NCI-H2029 (cell line): ENCODE data around the gene BAMBI.
"Not testable (repeated sequence)": the region's sequence is repeated elsewhere in the genome, so short reads cannot be mapped to it uniquely, and the experiment has no call there.

ENCODE experiments used
- DNase-seq: peaks from one replicate; lab custom pipeline; 2025; lab: John Stamatoyannopoulos, UW

Gene BAMBI

GRCh38 chr10:28676968-28677887 is at the start of gene BAMBI:
Gene BAMBI, plus strand, starts transcription at chr10:28677521. Its CDS starts 377 bp downstream, at chr10:28677898.
- DNase-seq, result peak; percentile 55

- DNase-seq, result peak; percentile 29
These were observed 49.0 kb upstream of the BAMBI start for GRCh38 chr10:28628184-28628893.

GRCh38 chr10:28631896-28632583 is 45.3 kb upstream of the BAMBI start:
- no peak for DNase-seq

GRCh38 chr10:28632584-28632945 is 44.8 kb upstream of the BAMBI start:
- DNase-seq, result no peak

- DNase-seq, result no peak
These were observed 43.6 kb upstream of the BAMBI start for GRCh38 chr10:28633750-28634149.

- no peak for DNase-seq
These were observed 40.0 kb upstream of the BAMBI start for GRCh38 chr10:28637346-28637745.

GRCh38 chr10:28638392-28638791 is 38.9 kb upstream of the BAMBI start:
- DNase-seq, result no peak

GRCh38 chr10:28640551-28640950 is 36.8 kb upstream of the BAMBI start:
- no peak for DNase-seq

- no peak for DNase-seq
These were observed 32.7 kb upstream of the BAMBI start for GRCh38 chr10:28644647-28645046.

- DNase-seq, result no peak
These were observed 25.2 kb upstream of the BAMBI start for GRCh38 chr10:28652106-28652505.

GRCh38 chr10:28652703-28653102 is 24.6 kb upstream of the BAMBI start:
- no peak for DNase-seq

GRCh38 chr10:28658824-28659223 is 18.5 kb upstream of the BAMBI start:
- DNase-seq, result not testable (repeated sequence)

GRCh38 chr10:28661035-28661434 is 16.3 kb upstream of the BAMBI start:
- DNase-seq, result no peak

- DNase-seq, result peak; percentile 56
These were observed 13.5 kb upstream of the BAMBI start for GRCh38 chr10:28663576-28664368.

- no peak for DNase-seq
These were observed 13.0 kb upstream of the BAMBI start for GRCh38 chr10:28664369-28664740.

- no peak for DNase-seq
These were observed 10.4 kb upstream of the BAMBI start for GRCh38 chr10:28666751-28667467.

- peak; percentile 22 for DNase-seq
These were observed 8.7 kb upstream of the BAMBI start for GRCh38 chr10:28668363-28669226.

GRCh38 chr10:28669227-28670173 is 7.8 kb upstream of the BAMBI start:
- DNase-seq, result no peak

GRCh38 chr10:28674782-28675181 is 2.5 kb upstream of the BAMBI start:
- DNase-seq, result no peak
